ENCODE data around the gene IFNB1.

- TF ChIP-seq CTCF (conservative IDR thresholded peaks at IDR 0.05; ENCODE audit: low read depth, low read length): no peak
- TF ChIP-seq EZH2 (IDR thresholded peaks at IDR 0.05; ENCODE audit: low read length, unreplicated experiment): no peak
Observed at GRCh38 chr9:21060919-21061561, 16.7 kb downstream of the IFNB1 start.

Data from PC-3 (cell line).